Sigmoid colon (tissue), 7 donors: ENCODE measurements around the gene MRPS18A. TPM values are rescaled to one million over a fixed set of nuclear protein-coding genes. Genes with fewer than 3 reads are reported as not detected.
"Not testable (repeated sequence)": the region's sequence is repeated elsewhere in the genome, so short reads cannot be mapped to it uniquely, and the experiment has no call there.

Experiments used
- DNase-seq: peaks from one replicate; pipeline ENCODE4 v3.0.0-alpha.2; 2019
- H3K27ac ChIP-seq, 4 donors: fragments of 200-600 bp; sonication (generic); one replicate each; pipeline ENCODE4 v1.5.1; 2016 to 2019; ENCODE audit warnings: mild to moderate bottlenecking in 1 of 4
- H3K27me3 ChIP-seq, 3 donors: fragments of 200-600 bp; sonication (generic); one replicate each; pipeline ENCODE4 v1.5.1; 2019; ENCODE audit warnings: mild to moderate bottlenecking in 1 of 3
- H3K36me3 ChIP-seq, 4 donors: fragments of 200-600 bp; sonication (generic); one replicate each; pipeline ENCODE4 v1.5.1; 2016 to 2019
- H3K4me1 ChIP-seq, 4 donors: fragments of 200-600 bp; sonication (generic); one replicate each; pipeline ENCODE4 v1.5.1; 2017 to 2019
- H3K4me3 ChIP-seq, 4 donors: fragments of 200-600 bp; sonication (generic); one replicate each; pipeline ENCODE4 v1.5.1; 2017 to 2019; ENCODE audit warnings: mild to moderate bottlenecking in 2 of 4, moderate library complexity in 1 of 4
- H3K9me3 ChIP-seq, 4 donors: fragments of 200-600 bp in 3 of 4; sonication (generic) in 3 of 4; one replicate each; pipeline versions ENCODE4 v1.5.1 to v1.6.1; 2013 to 2019
- EP300 ChIP-seq, 4 donors: sonication (generic); formaldehyde crosslinking; IDR thresholded peaks; one replicate each; pipeline ENCODE4 v1.6.1; 2017; ENCODE audit warnings: antibody characterized with exemption in 4 of 4
- POLR2A ChIP-seq, 2 donors: fragments of 450-650 bp; IDR thresholded peaks; one replicate each; pipeline ENCODE4 v1.6.1; 2016; ENCODE audit warnings: antibody characterized with exemption in 2 of 2, mild to moderate bottlenecking in 2 of 2, moderate library complexity in 2 of 2
- POLR2AphosphoS5 ChIP-seq, 4 donors: sonication (generic); formaldehyde crosslinking; IDR thresholded peaks; one replicate each; pipeline ENCODE4 v1.6.1; 2017; ENCODE audit warnings: antibody characterized with exemption in 4 of 4
- WGBS, 2 donors: extraction: QIAGEN DNeasy Blood & Tissue Kit; methylation state at CpG; one replicate each; pipeline ENCODE4 v1.1.7; 2013; 5-methylcytosine and 5-hydroxymethylcytosine counted together
- intact Hi-C: fragments of 100-400 bp; cut with DNase I; formaldehyde crosslinking; loops from one replicate; pipeline ENCODE4 v1.15.1; 2023
- polyA plus RNA-seq, 3 donors: library from polyadenylated mRNA; stranded (reverse); fragments of 200-250 nt; gene quantifications; one replicate each; pipeline ENCODE4 v1.2.3, GENCODE V29; 2013
- total RNA-seq, 4 donors: library from RNA; depleted of rRNA; stranded (reverse); fragments of >200 nt; gene quantifications; one replicate each; pipeline ENCODE4 v1.1.0, GENCODE V29; 2016
- TF ChIP-seq, protein P1 (sequence below), 4 experiments: fragments of 450-650 bp in 3 of 4; fragments of 200-600 bp in 1 of 4; IDR thresholded peaks; one replicate each; pipeline ENCODE4 v1.5.1; 2016 to 2019; ENCODE audit warnings: antibody characterized with exemption in 4 of 4, mild to moderate bottlenecking in 3 of 4, moderate library complexity in 2 of 4
- donor health status: healthy with polysubstance abuse.
- donor health status: Bipolar disorder and iron deficiency.
- donor health status: healthy.

Gene MRPS18A
- total and polyA plus RNA-seq, 7 donors, result 28.8 to 93.2 (median 43.9) TPM

DNA sequence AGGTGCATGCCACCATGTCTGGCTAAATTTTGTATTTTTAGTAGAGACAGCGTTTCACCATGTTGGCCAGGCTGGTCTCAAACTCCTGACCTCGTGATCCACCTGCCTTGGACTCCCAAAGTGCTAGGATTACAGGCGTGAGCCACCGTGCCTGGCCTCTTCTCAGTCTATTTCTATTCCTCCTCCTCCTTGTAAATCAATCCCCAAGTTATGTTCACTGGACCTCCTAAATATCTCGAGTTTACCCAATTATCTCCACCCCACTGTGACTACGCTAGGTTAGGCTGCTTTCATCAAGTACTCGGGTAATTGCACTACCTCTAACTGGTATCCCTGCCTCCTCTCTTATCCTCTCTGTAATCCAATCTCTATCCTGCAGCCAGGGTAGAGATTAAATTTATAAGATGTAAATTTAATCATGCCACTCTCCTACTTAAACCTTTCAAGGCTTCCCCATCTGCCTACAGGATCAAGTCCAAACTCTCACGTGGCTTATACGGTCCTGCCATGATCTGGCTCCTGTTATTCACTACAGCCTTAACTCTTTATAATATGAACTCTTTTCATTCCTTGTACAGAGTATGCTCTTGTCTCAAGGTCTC is 52.8 kb downstream of the MRPS18A start:
- intact Hi-C loops, result no loop called here
- no peak for DNase-seq
- H3K27ac ChIP-seq, result peak overlapping the region; percentile 81 to 88 (median 87)
- TF ChIP-seq POLR2A (IDR thresholded peaks at IDR 0.05) (no peak), EP300 (IDR thresholded peaks at IDR 0.05) (no peak), POLR2AphosphoS5 (IDR thresholded peaks at IDR 0.05) (no peak)
- TF ChIP-seq, protein P1, sequence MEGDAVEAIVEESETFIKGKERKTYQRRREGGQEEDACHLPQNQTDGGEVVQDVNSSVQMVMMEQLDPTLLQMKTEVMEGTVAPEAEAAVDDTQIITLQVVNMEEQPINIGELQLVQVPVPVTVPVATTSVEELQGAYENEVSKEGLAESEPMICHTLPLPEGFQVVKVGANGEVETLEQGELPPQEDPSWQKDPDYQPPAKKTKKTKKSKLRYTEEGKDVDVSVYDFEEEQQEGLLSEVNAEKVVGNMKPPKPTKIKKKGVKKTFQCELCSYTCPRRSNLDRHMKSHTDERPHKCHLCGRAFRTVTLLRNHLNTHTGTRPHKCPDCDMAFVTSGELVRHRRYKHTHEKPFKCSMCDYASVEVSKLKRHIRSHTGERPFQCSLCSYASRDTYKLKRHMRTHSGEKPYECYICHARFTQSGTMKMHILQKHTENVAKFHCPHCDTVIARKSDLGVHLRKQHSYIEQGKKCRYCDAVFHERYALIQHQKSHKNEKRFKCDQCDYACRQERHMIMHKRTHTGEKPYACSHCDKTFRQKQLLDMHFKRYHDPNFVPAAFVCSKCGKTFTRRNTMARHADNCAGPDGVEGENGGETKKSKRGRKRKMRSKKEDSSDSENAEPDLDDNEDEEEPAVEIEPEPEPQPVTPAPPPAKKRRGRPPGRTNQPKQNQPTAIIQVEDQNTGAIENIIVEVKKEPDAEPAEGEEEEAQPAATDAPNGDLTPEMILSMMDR (IDR thresholded peaks at IDR 0.05), result no peak
- 72 to 84% methylated on average over 9 of the region's 9 CpGs for WGBS, 2 donors
- no peak overlapping the region for H3K4me3 ChIP-seq
- H3K36me3 ChIP-seq, result peaks cover 0 to 21% (median 10%) of the 10 kb centered on the region in 4 donors
- peaks cover 0 to 46% (median 43%) of the 10 kb centered on the region in 4 donors for H3K4me1 ChIP-seq
- H3K9me3 ChIP-seq, result no peaks in the 10 kb centered on the region
- H3K27me3 ChIP-seq, result no peaks in the 10 kb centered on the region

DNA sequence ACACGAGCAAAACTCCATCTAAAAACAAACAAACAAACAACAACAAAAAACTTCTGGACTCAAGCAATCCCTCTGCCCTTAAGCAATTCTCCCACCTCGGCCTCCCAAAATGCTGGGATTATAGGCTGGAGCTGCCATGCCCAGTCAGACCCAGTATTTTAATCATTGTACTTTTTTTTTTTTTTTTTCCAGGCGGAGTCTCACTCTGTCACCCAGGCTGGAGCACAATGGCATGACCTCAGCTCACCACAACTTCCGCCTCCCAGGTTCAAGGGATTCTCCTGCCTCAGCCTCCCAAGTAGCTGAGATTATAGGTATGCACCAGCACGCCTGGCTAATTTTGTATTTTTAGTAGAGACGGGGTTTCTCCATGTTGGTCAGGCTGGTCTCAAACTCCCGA is 54.6 kb downstream of the MRPS18A start:
- H3K4me1 ChIP-seq, result peaks cover 0 to 35% (median 33%) of the 10 kb centered on the region in 4 donors
- H3K27ac ChIP-seq, H3K4me3 ChIP-seq, intact Hi-C loops, H3K27me3 ChIP-seq, DNase-seq, H3K36me3 ChIP-seq, H3K9me3 ChIP-seq: not testable (repeated sequence)
- 74 to 88% methylated on average over 7 of the region's 7 CpGs for WGBS, 2 donors

DNA sequence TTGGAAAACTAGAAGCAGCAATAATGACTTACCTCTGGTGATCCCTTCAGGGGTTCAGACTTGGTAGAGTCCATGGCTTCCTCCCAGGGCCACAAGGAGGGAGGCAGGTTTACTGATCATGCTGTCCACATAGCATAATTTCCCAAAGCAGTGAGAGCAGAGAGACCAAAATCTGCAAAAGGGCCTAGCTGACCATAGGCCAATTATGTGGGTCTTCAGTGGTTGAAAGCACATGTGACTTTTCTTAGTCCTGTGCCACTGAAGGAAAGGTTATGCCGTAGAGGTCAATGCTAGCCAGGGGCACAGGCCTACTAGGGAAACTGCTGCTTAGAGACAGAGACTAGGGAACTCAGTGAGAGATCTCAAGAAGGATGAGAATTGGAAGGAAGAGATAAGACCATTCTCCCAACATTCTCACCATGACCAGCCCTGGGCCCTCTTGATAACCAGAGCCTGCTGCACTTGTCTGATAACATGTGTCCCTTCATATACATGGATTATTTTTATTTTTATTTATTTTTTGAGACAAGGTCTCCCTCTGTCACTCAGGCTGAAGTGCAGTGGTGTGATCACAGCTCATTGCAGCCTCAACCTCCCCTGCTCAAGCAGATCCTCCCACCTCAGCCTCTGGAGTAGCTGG is 56.5 kb downstream of the MRPS18A start:
- Histone ChIP-seq H3K27me3 (no peaks in the 10 kb centered on the region), H3K4me3 (no peak overlapping the region), H3K9me3 (no peaks in the 10 kb centered on the region), H3K27ac (peak overlapping the region; percentile 96 to 100 (median 98)), H3K4me1 (peaks cover 0 to 32% (median 29%) of the 10 kb centered on the region in 4 donors), H3K36me3 (peaks cover 0 to 2% (median under 1%) of the 10 kb centered on the region in 4 donors)
- DNase-seq, result no peak
- WGBS, 2 donors, result 97 to 98% methylated on average over 1 of the region's 1 CpG
- intact Hi-C loops, result no loop called here
- no peak for TF ChIP-seq POLR2A (IDR thresholded peaks at IDR 0.05)
- TF ChIP-seq, protein P1 (IDR thresholded peaks at IDR 0.05), result no peak

DNA sequence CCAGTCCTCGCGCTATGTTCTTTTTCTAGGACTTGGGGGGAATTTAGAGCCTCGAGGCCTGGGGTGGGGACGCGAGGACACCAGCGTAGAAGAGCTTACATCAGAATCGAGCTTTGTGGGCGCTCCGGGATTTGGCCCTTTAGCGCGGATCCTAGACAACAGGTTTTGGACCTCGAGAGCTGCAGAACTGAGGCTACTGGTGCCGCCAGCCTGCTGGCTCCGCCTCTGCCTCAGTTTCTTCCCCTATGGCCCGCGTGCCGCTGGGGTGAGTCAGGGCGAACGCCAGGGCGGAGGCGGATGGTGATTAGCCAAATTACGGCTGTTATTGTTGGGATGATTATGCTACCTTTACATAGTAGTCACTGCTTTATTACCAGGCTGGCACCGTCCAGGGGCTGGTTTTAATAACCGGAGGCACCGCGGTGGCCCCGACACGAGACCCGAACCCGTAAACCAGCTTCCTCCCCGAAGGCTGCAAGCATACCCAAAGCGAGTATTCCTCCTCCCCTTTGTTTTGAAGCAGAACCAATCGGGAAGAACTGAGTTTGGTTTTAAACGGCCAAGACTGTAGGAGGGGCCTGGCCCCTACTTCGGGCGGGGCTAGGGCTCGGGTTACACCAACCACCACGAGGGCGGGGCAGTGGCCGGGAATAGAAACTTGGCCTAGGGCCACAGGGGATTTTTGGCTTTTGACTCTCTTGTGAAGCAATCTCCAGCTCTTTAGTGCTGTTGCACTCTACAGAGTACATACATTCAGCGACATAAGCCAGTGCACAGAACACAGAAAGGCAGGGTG is 57.9 kb downstream of the MRPS18A start:
- Histone ChIP-seq H3K36me3 (peaks cover under 1 to 16% (median 10%) of the 10 kb centered on the region in 4 donors), H3K9me3 (no peaks in the 10 kb centered on the region), H3K27me3 (no peaks in the 10 kb centered on the region), H3K4me1 (peaks cover 0 to 26% (median 23%) of the 10 kb centered on the region in 4 donors), H3K4me3 (peak overlapping the region; percentile 82 to 96 (median 88)), H3K27ac (peak overlapping the region; percentile 96 to 100 (median 98))
- intact Hi-C loops, result loop anchor here (2.0 to 5.0 kb wide), 2 partner anchors 73 to 113 kb away; partner anchors contain the start of genes POLR1C and YIPF3
- TF ChIP-seq POLR2AphosphoS5 (IDR thresholded peaks at IDR 0.05) (peak; percentile 88 to 99 (median 92)), EP300 (IDR thresholded peaks at IDR 0.05) (peak in 2 of 4 donors; percentile 26 to 31), POLR2A (IDR thresholded peaks at IDR 0.05) (peak; percentile 75 to 80)
- TF ChIP-seq, protein P1 (IDR thresholded peaks at IDR 0.05), result no peak
- DNase-seq, result peak; percentile 98
- 0% methylated on average over 41 of the region's 41 CpGs for WGBS, 2 donors

DNA sequence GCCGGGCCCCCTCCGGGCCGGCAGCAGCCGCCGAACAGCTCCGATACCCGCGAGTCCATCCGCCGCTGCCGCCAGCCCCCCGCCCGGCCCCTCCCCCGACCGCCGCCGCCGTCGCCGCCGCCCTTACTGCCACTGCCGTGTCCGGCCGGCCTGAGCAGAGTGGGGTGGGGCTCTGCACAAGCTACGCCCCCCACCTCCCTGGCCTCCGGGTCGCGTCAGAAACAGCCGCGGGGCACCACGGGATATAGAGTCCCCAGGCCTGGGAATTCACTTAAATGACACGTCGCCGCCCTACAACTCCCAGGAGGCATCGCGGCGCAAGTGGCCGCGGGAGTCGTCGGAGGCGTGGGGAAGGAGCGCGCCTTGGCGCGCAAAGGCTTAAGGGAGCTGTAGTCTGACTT is 58.5 kb downstream of the MRPS18A start, which contains the start of gene GTPBP2:
Gene GTPBP2 (minus strand): TSS at position 161 of the 401 bp plus-strand sequence. CDS start 102 bp downstream, at position 59.
- WGBS, 2 donors, result 0 to 1% methylated on average over 46 of the region's 46 CpGs
- TF ChIP-seq, protein P1 (IDR thresholded peaks at IDR 0.05), result no peak
- peak in 1 of 2 donors; percentile 12 for TF ChIP-seq POLR2A (IDR thresholded peaks at IDR 0.05)
- TF ChIP-seq POLR2AphosphoS5 (IDR thresholded peaks at IDR 0.05), result peak; percentile 73 to 88 (median 84)
- TF ChIP-seq EP300 (IDR thresholded peaks at IDR 0.05), result peak in 1 of 4 donors; percentile 53
- peak within 1 kb of the TSS; percentile 82 to 99 (median 93) for H3K4me3 ChIP-seq
- no peaks in the 10 kb centered on the region for H3K9me3 ChIP-seq
- peaks cover 6 to 22% (median 15%) of the 10 kb centered on the region in 4 donors for H3K36me3 ChIP-seq
- peak within 1 kb of the TSS; percentile 96 to 100 (median 98) for H3K27ac ChIP-seq
- intact Hi-C loops, result loop anchor here (2.0 to 5.0 kb wide), 2 partner anchors 73 to 112 kb away; partner anchors contain the start of genes POLR1C and YIPF3
- peaks cover 0 to 26% (median 23%) of the 10 kb centered on the region in 4 donors for H3K4me1 ChIP-seq
- H3K27me3 ChIP-seq, result no peaks in the 10 kb centered on the region
- peak; percentile 100 for DNase-seq
